Rectal smooth muscle tissue (tissue), 1 donor: Measurements from ENCODE around the gene ATP1B1.
"Not testable (repeated sequence)": the region's sequence is repeated elsewhere in the genome, so short reads cannot be mapped to it uniquely, and the experiment has no call there.

ENCODE experiments used
- H3K27ac ChIP-seq: one replicate; pipeline ENCODE4 v1.7.0; 2013; ENCODE audit warnings: low read depth, low read length, inconsistent platforms
- H3K27me3 ChIP-seq: one replicate; pipeline ENCODE4 v1.7.0; 2013; ENCODE audit warnings: low read length; ENCODE audit not compliant: control insufficient read depth, insufficient read depth
- H3K36me3 ChIP-seq: one replicate; pipeline ENCODE4 v1.7.0; 2013; ENCODE audit warnings: low read length; ENCODE audit not compliant: control insufficient read depth, insufficient read depth
- H3K4me1 ChIP-seq: one replicate; pipeline ENCODE4 v1.7.0; 2013; ENCODE audit warnings: low read length; ENCODE audit not compliant: control insufficient read depth, insufficient read depth
- H3K4me3 ChIP-seq: one replicate; pipeline ENCODE4 v1.7.0; 2013; ENCODE audit warnings: low read length
- H3K9ac ChIP-seq: one replicate; pipeline ENCODE4 v1.7.0; 2013; ENCODE audit warnings: low read length

ATP1B1 gene

GRCh38 chr1:169124459-169124858, 18.0 kb downstream of the ATP1B1 start:
- H3K27ac ChIP-seq = no peak overlapping the region
- H3K4me3 ChIP-seq = no peak overlapping the region
- peaks cover 14% of the 10 kb centered on the region for H3K36me3 ChIP-seq
- no peak overlapping the region for H3K9ac ChIP-seq
- peaks cover 5% of the 10 kb centered on the region for H3K4me1 ChIP-seq
- no peaks in the 10 kb centered on the region for H3K27me3 ChIP-seq

GRCh38 chr1:169125597-169125996, 19.1 kb downstream of the ATP1B1 start:
- peaks cover 17% of the 10 kb centered on the region for H3K36me3 ChIP-seq
- H3K27ac ChIP-seq, H3K27me3 ChIP-seq, H3K4me1 ChIP-seq, H3K9ac ChIP-seq, H3K4me3 ChIP-seq: not testable (repeated sequence)

GRCh38 chr1:169126335-169126734, 19.8 kb downstream of the ATP1B1 start:
- Histone ChIP-seq H3K4me1 (no peaks in the 10 kb centered on the region), H3K36me3 (peaks cover 20% of the 10 kb centered on the region), H3K27ac (no peak overlapping the region), H3K9ac (no peak overlapping the region), H3K4me3 (no peak overlapping the region), H3K27me3 (no peaks in the 10 kb centered on the region)

- H3K9ac ChIP-seq = no peak overlapping the region
- no peak overlapping the region for H3K27ac ChIP-seq
- H3K36me3 ChIP-seq = peaks cover 14% of the 10 kb centered on the region
- no peaks in the 10 kb centered on the region for H3K27me3 ChIP-seq
- peaks cover under 1% of the 10 kb centered on the region for H3K4me1 ChIP-seq
- H3K4me3 ChIP-seq = no peak overlapping the region
These were observed 20.8 kb downstream of the ATP1B1 start for GRCh38 chr1:169127305-169127704.

- Histone ChIP-seq H3K27ac (no peak overlapping the region), H3K4me1 (peaks cover 3% of the 10 kb centered on the region)
These were observed 22.1 kb downstream of the ATP1B1 start for GRCh38 chr1:169128562-169128961.

GRCh38 chr1:169129109-169129784, 22.8 kb downstream of the ATP1B1 start:
- Histone ChIP-seq H3K9ac (no peak overlapping the region), H3K4me3 (no peak overlapping the region), H3K27ac (no peak overlapping the region), H3K4me1 (peaks cover 5% of the 10 kb centered on the region), H3K36me3 (peaks cover 14% of the 10 kb centered on the region), H3K27me3 (no peaks in the 10 kb centered on the region)

More at GRCh38 chr1:169128562-169128961, 22.1 kb downstream of the ATP1B1 start:
- H3K9ac ChIP-seq = no peak overlapping the region
- H3K36me3 ChIP-seq = peaks cover 14% of the 10 kb centered on the region
- no peak overlapping the region for H3K4me3 ChIP-seq
- no peaks in the 10 kb centered on the region for H3K27me3 ChIP-seq

- Histone ChIP-seq H3K36me3 (peaks cover 10% of the 10 kb centered on the region), H3K4me3 (no peak overlapping the region), H3K4me1 (peaks cover 5% of the 10 kb centered on the region), H3K27ac (no peak overlapping the region), H3K9ac (no peak overlapping the region), H3K27me3 (no peaks in the 10 kb centered on the region)
These were observed 24.2 kb downstream of the ATP1B1 start for GRCh38 chr1:169130683-169131082.

GRCh38 chr1:169132512-169133227, 26.2 kb downstream of the ATP1B1 start:
- Histone ChIP-seq H3K36me3 (peaks cover 8% of the 10 kb centered on the region), H3K27me3 (no peaks in the 10 kb centered on the region), H3K27ac (peak overlapping the region; percentile 34), H3K4me1 (peaks cover 5% of the 10 kb centered on the region), H3K9ac (no peak overlapping the region), H3K4me3 (no peak overlapping the region)

- H3K36me3 ChIP-seq = peaks cover 8% of the 10 kb centered on the region
- H3K4me3 ChIP-seq = no peak overlapping the region
- H3K27me3 ChIP-seq = no peaks in the 10 kb centered on the region
- no peak overlapping the region for H3K9ac ChIP-seq
- H3K27ac ChIP-seq = no peak overlapping the region
- peaks cover 5% of the 10 kb centered on the region for H3K4me1 ChIP-seq
These were observed 26.7 kb downstream of the ATP1B1 start for GRCh38 chr1:169133228-169133576.

GRCh38 chr1:169133801-169134502, 27.5 kb downstream of the ATP1B1 start:
- H3K4me1 ChIP-seq = peaks cover 5% of the 10 kb centered on the region
- no peak overlapping the region for H3K27ac ChIP-seq
- H3K9ac ChIP-seq = no peak overlapping the region
- no peak overlapping the region for H3K4me3 ChIP-seq
- no peaks in the 10 kb centered on the region for H3K27me3 ChIP-seq
- peaks cover 8% of the 10 kb centered on the region for H3K36me3 ChIP-seq

GRCh38 chr1:169137357-169137756, 30.9 kb downstream of the ATP1B1 start:
- Histone ChIP-seq H3K9ac (no peak overlapping the region), H3K36me3 (no peaks in the 10 kb centered on the region), H3K4me3 (no peak overlapping the region), H3K27me3 (no peaks in the 10 kb centered on the region), H3K27ac (no peak overlapping the region), H3K4me1 (peaks cover 4% of the 10 kb centered on the region)

- H3K9ac ChIP-seq = no peak overlapping the region
- H3K4me3 ChIP-seq = no peak overlapping the region
- no peak overlapping the region for H3K27ac ChIP-seq
- H3K4me1 ChIP-seq = peaks cover under 1% of the 10 kb centered on the region
- no peaks in the 10 kb centered on the region for H3K27me3 ChIP-seq
- no peaks in the 10 kb centered on the region for H3K36me3 ChIP-seq
These were observed 32.6 kb downstream of the ATP1B1 start for GRCh38 chr1:169138866-169139670.
